Right renal cortex interstitium (tissue), 3 donors: ENCODE measurements around the gene RAD51B. TPM values are rescaled to one million over a fixed set of nuclear protein-coding genes. Genes with fewer than 3 reads are reported as not detected.
"Not testable (repeated sequence)": the region's sequence is repeated elsewhere in the genome, so short reads cannot be mapped to it uniquely, and the experiment has no call there.

ENCODE experiments used
- DNase-seq, 3 donors: peaks; one replicate each; pipeline ENCODE4 v3.0.0-alpha.2; 2013; ENCODE audit warnings: low read depth in 3 of 3, low spot score in 2 of 3
- polyA plus RNA-seq, 3 donors: library from polyadenylated mRNA; unstranded; fragments of 120-200 nt; gene quantifications; one replicate each; pipeline ENCODE4 v1.2.1, GENCODE V29; 2013; ENCODE audit not compliant: insufficient read length in 3 of 3

RAD51B gene
- polyA plus RNA-seq, 3 donors = 11.3 to 11.9 (median 11.6) TPM

DNA sequence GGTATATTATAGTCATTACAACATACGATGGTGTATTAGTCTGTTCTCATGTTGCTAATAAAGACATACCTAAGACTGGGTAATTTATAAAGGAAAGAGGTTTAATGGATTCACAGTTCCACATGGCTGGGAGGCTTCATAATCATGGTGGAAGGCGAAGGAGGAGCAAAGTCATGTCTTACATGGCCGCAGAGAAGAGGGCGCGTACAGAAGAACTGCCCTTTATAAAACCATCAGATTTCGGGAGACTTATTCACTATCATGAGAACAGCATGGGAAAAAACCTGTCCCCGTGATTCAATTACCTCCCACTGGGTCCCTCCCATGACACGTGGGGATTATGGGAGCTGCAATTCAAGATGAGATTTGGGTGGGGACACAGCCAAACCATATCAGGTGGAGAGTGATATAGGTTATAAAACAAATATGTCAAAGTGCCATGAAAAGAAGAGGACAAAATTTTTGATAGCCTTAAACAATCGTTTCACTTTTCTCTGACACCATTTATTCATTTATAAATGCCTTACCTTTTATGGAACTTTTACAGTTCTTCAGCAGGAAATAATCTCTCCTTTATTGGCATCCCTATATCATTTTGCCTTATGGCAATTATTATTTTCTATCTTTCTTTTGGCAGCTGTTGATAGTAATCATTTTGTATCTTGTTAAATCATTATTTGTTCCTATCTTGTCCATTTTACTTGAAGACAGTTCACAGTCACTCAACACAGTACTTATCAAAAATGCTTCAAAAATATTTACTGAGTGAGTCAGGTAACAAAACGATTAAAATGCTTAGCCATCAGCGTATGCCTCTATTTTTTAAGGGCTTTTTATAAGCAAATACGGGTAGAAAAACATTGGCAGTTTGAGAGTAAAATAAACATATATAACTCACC, 196.0 kb downstream of the RAD51B start:
- DNase-seq = no peak

GRCh38 chr14:68016255-68016914, 196.8 kb downstream of the RAD51B start:
- DNase-seq = no peak

GRCh38 chr14:68018598-68018997, 199.0 kb downstream of the RAD51B start:
- DNase-seq = no peak

DNA sequence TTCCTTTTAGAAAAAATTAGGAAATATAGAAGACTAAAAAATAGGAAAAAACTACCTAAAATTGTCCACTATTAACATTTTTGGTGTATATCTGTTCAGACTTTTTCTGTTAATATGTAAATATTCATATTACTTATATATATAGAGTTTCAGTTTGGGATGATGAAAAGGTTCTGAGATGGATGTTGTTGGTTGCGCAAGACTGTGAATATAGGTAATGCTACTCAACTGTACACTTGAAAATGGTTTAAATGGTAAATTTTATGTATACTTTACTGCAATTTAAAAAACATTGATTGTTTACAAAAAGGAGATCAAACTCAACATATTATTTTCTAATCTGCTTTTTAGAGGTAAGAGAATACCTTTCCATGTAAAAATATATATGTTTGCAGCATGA, 200.9 kb downstream of the RAD51B start:
- no peak for DNase-seq

DNA sequence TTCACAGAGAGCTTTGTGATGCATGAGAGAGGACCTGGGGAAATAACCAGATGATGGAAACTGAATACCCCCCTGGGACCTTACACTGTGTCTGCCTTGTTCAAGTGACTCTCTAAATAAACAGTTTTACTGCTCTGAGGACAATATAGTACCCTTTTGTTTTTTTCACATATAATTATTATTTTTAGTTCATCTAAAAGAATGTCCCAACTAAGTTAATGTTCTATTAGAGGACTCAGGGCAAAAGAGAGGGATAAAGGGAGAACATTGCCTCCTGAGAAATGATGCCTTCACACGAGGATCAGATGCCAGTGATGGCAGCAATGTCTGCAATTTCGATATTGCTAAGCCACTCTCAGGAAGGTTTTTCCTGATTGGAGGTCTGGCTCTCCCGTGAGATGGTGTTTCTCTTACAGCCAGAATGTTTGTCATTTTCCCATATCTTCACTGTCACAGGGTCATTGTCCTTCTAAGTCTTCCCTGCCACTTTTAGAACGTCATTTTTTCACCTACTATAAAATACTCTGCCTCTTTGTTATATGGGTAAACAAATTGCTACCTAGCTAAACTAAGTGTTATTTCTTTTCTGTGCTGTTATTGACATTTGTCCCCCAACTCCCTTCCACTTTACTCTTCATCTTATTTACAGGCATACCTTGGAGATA, 201.6 kb downstream of the RAD51B start:
- no peak for DNase-seq

DNA sequence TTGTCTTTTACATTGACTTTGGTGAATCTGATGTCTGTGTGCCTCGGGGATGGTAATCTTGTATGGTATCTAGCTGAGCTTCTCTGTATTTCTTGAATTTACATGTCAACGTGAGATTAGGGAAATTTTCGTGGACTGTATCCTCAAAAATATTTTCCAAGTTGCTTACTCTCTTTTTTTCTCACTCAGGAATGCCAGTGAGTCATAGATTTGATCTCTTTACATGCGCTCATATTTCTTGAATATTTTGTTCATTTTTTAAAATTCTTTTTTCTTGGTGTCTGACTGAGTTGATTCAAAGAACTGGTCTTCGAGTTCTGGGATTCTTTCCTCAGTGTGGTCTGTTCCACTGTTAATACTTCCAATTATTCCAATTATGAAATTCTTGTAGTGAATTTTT, 207.7 kb downstream of the RAD51B start:
- no peak for DNase-seq

DNA sequence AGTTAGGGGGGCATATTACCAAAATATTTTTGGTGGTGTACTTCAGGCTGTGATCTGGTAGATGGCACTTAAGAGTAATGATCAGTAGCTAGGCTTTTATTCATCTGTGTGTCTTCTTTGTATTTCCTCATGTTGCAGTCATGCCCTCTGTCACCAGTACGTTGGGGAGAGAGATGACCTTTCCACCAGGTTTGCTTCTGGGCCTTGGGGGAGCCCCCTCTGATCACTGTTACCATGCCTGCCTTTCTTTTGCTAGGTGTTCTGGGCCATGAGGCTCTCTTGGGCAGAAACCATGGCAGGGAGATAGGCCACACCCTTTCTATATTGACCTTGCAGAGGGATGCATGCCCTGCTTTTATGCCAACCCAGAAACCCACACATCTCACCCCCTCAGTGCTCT, 208.5 kb downstream of the RAD51B start:
- no peak for DNase-seq

DNA sequence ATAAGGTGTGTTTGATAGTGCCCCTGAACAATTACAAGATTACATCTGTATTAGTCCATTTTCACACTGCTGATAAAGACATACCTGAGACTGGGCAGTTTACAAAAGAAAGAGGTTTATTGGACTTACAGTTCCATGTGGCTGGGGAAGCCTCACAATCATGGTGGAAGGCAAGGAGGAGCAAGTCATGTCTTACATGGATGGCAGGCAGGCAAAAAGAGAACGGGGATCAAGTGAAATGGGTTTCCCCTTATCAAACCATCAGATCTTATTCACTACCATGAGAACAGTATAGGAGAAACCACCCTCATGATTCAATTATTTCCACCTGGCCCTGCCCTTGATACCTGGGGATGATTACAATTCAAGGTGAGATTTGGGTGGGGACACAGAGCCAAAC, 211.4 kb downstream of the RAD51B start:
- DNase-seq = not testable (repeated sequence)

- no peak for DNase-seq
Observed at GRCh38 chr14:68032154-68032553, 212.6 kb downstream of the RAD51B start.

DNA sequence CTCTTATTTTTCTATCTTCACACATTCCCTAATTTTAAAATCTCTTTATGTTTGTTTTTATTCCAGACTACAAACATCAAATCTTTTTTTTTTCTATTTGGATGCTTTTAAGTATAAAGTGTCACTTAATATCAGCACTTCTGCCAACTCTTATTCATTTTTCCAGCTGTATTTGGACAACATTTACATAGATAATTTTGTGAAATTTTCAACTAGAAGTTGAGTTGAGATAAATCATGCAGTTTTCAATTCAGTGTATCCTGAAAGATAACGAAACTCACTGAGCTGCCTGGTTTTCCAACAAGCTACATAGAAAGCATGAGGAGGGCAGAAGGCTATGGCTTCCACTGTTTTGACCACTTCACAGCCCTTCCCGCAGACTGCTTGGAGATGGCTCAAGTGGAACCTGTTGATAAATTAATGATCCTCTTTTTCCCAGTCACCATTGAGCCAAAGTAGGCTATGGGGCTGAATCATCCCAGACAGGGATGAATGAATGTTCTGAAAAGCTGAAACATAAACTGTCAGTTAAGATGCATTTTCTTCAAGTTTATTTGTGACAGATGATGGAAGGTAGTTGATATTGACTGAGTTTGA, 213.9 kb downstream of the RAD51B start:
- no peak for DNase-seq

DNA sequence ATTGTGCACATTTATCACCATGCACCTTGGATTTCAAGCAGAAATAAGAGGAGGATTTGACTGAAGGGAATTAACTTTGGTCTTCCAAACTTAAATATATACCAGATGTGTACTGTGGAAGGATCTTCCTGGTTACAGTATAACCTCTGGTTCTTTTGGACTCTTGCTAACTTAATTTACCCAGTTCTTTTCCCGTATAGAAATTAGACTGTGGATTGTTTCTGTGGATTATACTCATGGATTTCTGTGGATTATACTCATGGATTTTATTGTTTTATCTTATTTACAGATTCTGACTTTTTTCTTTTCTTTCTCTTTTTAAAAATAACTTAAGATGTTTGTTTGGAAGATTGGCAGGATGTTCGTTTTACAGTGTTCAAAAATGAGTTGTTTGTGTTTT, 215.3 kb downstream of the RAD51B start:
- DNase-seq = no peak

DNA sequence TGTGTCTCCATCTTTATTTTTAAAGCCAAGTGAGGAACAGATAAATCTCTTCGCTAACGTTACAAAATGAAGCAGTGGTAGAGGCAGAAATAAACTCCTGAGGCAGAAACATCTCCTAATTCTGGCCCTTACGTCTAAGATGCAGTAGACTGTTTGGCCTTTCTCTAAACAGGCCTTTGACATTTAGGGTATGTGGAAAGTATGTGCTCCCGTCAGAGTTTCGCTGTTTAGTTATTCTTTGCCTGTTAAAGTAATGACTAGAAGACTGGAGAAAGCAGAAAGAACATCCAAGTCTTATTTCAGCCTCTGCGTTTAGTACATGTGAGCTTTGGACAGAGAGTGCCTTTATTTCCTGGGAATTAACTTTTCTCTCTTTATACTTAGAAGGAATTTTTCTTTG, 216.6 kb downstream of the RAD51B start:
- no peak for DNase-seq

DNA sequence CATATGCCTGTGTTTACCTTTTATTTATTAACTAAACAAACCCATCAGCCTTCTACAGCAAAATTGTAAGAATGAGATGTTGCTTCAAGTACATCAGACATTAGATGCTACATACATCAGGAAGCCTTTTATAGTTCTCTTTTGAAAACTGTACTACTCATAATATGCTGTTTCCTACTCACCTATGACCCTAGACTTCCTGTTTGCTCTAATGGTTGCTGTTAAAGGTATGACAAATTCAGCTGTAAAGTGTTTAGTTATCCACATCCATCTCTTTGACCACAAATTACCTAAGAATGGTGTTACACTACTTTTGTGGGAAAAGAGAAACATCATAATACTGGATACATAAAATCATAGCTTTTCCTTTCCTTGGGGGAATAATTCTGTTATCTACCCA, 220.0 kb downstream of the RAD51B start:
- no peak for DNase-seq

GRCh38 chr14:68040633-68041369, 221.2 kb downstream of the RAD51B start:
- DNase-seq = no peak

DNA sequence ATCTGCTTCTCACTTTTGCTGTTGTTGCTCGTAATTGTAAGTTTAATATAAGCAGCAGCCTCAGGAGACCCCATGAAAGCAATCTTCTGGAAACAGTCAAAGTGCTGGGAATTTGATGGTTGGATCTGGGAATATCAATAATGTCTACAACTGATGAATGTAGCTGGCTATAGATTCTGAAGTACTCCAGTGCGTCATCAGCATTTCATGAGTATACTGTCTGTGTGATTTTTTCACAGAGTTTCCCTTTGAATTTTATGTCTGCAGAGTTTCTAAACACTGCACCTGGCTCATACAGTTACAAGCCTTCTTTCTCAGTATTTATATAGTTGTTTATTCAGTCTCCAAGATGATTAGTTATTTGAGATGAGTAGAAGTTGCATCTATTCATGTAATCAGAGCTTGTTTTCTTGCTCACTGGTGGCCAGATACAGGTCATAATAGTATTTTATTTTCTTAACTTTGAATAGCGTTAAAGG, 222.3 kb downstream of the RAD51B start:
- DNase-seq = no peak

- DNase-seq = no peak
Observed at GRCh38 chr14:68042586-68043210, 223.1 kb downstream of the RAD51B start.

DNA sequence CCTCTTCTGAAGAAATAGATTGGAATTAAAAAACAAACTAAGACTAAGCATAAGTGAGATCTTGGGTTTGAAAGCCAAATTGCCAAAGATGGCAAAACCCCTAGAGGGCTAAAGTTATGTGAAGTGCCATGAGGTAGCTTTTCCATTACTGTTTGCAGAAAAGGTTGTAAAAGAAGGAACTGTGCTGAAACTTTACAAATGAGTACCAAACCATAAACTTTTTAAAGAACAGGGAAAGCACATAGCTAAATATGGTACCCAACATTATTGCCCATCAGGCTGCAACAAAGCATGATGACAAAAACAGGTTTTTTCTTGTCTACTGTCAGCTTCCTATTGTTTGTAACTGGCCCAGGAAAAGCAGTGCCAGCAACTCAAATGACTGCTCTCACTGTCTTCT, 224.2 kb downstream of the RAD51B start:
- DNase-seq = no peak

DNA sequence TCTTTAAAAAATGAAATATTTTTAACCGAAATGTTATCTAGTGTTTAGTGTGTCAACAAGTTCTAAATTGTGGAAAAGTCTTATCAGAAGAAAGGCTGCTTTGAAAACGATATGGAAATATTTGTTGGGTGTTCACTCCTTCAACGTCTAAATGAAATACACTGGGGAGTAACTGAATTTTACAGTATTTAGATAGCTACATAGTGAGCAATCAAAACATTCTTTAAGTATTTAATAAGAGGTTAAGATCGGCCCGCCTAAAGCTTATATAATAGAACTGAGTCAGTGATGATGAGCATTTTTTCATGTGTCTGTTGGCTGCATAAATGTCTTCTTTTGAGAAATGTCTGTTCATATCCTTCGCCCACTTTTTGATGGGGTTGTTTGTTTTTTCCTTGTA, 228.3 kb downstream of the RAD51B start:
- no peak for DNase-seq

DNA sequence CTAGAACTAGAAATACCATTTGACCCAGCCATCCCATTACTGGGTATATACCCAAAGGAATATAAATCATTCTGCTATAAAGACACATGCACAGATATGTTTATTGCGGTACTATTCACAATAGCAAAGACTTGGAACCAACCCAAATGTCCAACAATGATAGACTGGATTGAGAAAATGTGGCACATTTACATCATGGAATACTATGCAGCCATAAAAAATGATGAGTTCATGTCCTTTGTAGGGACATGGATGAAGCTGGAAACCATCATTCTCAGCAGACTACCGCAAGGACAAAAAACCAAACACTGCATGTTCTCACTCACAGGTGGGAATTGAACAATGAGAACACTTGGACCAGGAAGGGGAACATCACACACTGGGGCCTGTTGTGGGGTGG, 229.2 kb downstream of the RAD51B start:
- not testable (repeated sequence) for DNase-seq

- DNase-seq = no peak
Observed at GRCh38 chr14:68050177-68050576, 230.6 kb downstream of the RAD51B start.
